ENCODE data around the gene FOXD2.

FOXD2 gene

GRCh38 chr1:47465605-47466004, 27.8 kb downstream of the FOXD2 start:
- no peak for DNase-seq (ENCODE audit: low spot score)

GRCh38 chr1:47468709-47469389, 31.0 kb downstream of the FOXD2 start:
- DNase-seq (ENCODE audit: low spot score) = peak; percentile 20

GRCh38 chr1:47469390-47469759, 31.5 kb downstream of the FOXD2 start:
- peak; percentile 10 for DNase-seq (ENCODE audit: low spot score)

- no peak for DNase-seq (ENCODE audit: low spot score)
These were observed 32.1 kb downstream of the FOXD2 start for GRCh38 chr1:47469910-47470309.

- no peak for DNase-seq (ENCODE audit: low spot score)
These were observed 33.3 kb downstream of the FOXD2 start for GRCh38 chr1:47471163-47471562.

- DNase-seq (ENCODE audit: low spot score) = no peak
These were observed 36.7 kb downstream of the FOXD2 start for GRCh38 chr1:47474278-47475193.

- no peak for DNase-seq (ENCODE audit: low spot score)
These were observed 39.8 kb downstream of the FOXD2 start for GRCh38 chr1:47477595-47478080.

- DNase-seq (ENCODE audit: low spot score) = no peak
These were observed 40.2 kb downstream of the FOXD2 start for GRCh38 chr1:47478090-47478489.

- no peak for DNase-seq (ENCODE audit: low spot score)
These were observed 41.8 kb downstream of the FOXD2 start for GRCh38 chr1:47479664-47480063.

- no peak for DNase-seq (ENCODE audit: low spot score)
These were observed 44.1 kb downstream of the FOXD2 start for GRCh38 chr1:47481936-47482335.

- DNase-seq (ENCODE audit: low spot score) = no peak
These were observed 44.9 kb downstream of the FOXD2 start for GRCh38 chr1:47482786-47483185.

- no peak for DNase-seq (ENCODE audit: low spot score)
These were observed 45.8 kb downstream of the FOXD2 start for GRCh38 chr1:47483651-47484050.

- DNase-seq (ENCODE audit: low spot score) = no peak
These were observed 48.0 kb downstream of the FOXD2 start for GRCh38 chr1:47485817-47486216.

GRCh38 chr1:47487332-47487731, 49.5 kb downstream of the FOXD2 start:
- no peak for DNase-seq (ENCODE audit: low spot score)

- DNase-seq (ENCODE audit: low spot score) = no peak
These were observed 50.1 kb downstream of the FOXD2 start for GRCh38 chr1:47487850-47488450.

Data from NAMALWA (cell line).